Sigmoid colon (tissue), 4 donors: Measurements from ENCODE around the gene CACNB1.

ENCODE experiments used
- CTCF ChIP-seq, 4 experiments: fragments of 450-650 bp in 3 of 4; fragments of 200-600 bp in 1 of 4; IDR thresholded peaks; one replicate each; pipeline ENCODE4 v1.5.1; 2016 to 2019; ENCODE audit warnings: antibody characterized with exemption in 4 of 4, mild to moderate bottlenecking in 3 of 4, moderate library complexity in 2 of 4
- POLR2A ChIP-seq, 2 donors: fragments of 450-650 bp; IDR thresholded peaks; one replicate each; pipeline ENCODE4 v1.6.1; 2016; ENCODE audit warnings: antibody characterized with exemption in 2 of 2, mild to moderate bottlenecking in 2 of 2, moderate library complexity in 2 of 2
- POLR2AphosphoS5 ChIP-seq, 4 donors: sonication (generic); formaldehyde crosslinking; IDR thresholded peaks; one replicate each; pipeline ENCODE4 v1.6.1; 2017; ENCODE audit warnings: antibody characterized with exemption in 4 of 4

GRCh38 chr17:39200070-39200879 is 2.8 kb upstream of the CACNB1 start, which contains the start of gene RPL19:
- no peak for TF ChIP-seq CTCF (IDR thresholded peaks at IDR 0.05)
- TF ChIP-seq POLR2A (IDR thresholded peaks at IDR 0.05) = peak; percentile 60 to 71
- peak; percentile 49 to 95 (median 79) for TF ChIP-seq POLR2AphosphoS5 (IDR thresholded peaks at IDR 0.05)
